ENCODE measurements around the gene TMEM178B. TPM values are rescaled to one million over a fixed set of nuclear protein-coding genes. Genes with fewer than 3 reads are reported as not detected.

Gene TMEM178B
- total RNA-seq, 1 experiment from 2014 or later: 0.11 TPM

GRCh38 chr7:141370650-141371049, 296.8 kb downstream of the TMEM178B start:
- Histone ChIP-seq H3K4me3 (ENCODE audit: low read depth, low read length) (no peak overlapping the region), H3K36me3 (ENCODE audit: control insufficient read depth, insufficient read depth, low read length) (no peaks in the 10 kb centered on the region), H3K9me3 (no peaks in the 10 kb centered on the region), H3K27me3 (replicated peaks; ENCODE audit: control insufficient read depth, insufficient read depth, low read length) (no peaks in the 10 kb centered on the region), H3K4me1 (peaks cover 16% of the 10 kb centered on the region)
- no peak overlapping the region for H3K27ac Mint-ChIP-seq (ENCODE audit: unreplicated experiment)
- no peak for DNase-seq
- TF ChIP-seq, protein P1, sequence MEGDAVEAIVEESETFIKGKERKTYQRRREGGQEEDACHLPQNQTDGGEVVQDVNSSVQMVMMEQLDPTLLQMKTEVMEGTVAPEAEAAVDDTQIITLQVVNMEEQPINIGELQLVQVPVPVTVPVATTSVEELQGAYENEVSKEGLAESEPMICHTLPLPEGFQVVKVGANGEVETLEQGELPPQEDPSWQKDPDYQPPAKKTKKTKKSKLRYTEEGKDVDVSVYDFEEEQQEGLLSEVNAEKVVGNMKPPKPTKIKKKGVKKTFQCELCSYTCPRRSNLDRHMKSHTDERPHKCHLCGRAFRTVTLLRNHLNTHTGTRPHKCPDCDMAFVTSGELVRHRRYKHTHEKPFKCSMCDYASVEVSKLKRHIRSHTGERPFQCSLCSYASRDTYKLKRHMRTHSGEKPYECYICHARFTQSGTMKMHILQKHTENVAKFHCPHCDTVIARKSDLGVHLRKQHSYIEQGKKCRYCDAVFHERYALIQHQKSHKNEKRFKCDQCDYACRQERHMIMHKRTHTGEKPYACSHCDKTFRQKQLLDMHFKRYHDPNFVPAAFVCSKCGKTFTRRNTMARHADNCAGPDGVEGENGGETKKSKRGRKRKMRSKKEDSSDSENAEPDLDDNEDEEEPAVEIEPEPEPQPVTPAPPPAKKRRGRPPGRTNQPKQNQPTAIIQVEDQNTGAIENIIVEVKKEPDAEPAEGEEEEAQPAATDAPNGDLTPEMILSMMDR (IDR thresholded peaks at IDR 0.05; ENCODE audit: insufficient read depth in 1 of 2, low read depth in 1 of 2, low read length in 1 of 2, severe bottlenecking in 1 of 2, unreplicated experiment in 1 of 2): no peak
- H3K4me1 Mint-ChIP-seq (ENCODE audit: low read depth, unreplicated experiment): peaks cover 12% of the 10 kb centered on the region
- no peak overlapping the region for H3K4me3 Mint-ChIP-seq (ENCODE audit: unreplicated experiment)
- no peaks in the 10 kb centered on the region for H3K27me3 Mint-ChIP-seq (ENCODE audit: insufficient read depth, unreplicated experiment)
- no TSS peak for BruUV-seq (replicated peaks)
- POLR2A ChIA-PET: no interaction called here
- H3K9me3 Mint-ChIP-seq (ENCODE audit: unreplicated experiment): no peaks in the 10 kb centered on the region
- CTCF ChIA-PET: no interaction called here
- H3K36me3 Mint-ChIP-seq (ENCODE audit: insufficient read depth, unreplicated experiment): no peaks in the 10 kb centered on the region
- intact Hi-C loops (cut with micrococcal nuclease; ENCODE audit: unreplicated experiment): no loop called here

- Histone ChIP-seq H3K4me1 (no peaks in the 10 kb centered on the region), H3K27me3 (replicated peaks; ENCODE audit: control insufficient read depth, insufficient read depth, low read length) (no peaks in the 10 kb centered on the region), H3K9me3 (no peaks in the 10 kb centered on the region), H3K36me3 (ENCODE audit: control insufficient read depth, insufficient read depth, low read length) (no peaks in the 10 kb centered on the region), H3K4me3 (ENCODE audit: low read depth, low read length) (no peak overlapping the region)
- H3K27me3 Mint-ChIP-seq (ENCODE audit: insufficient read depth, unreplicated experiment): no peaks in the 10 kb centered on the region
- H3K4me3 Mint-ChIP-seq (ENCODE audit: unreplicated experiment): no peak overlapping the region
- H3K27ac Mint-ChIP-seq (ENCODE audit: unreplicated experiment): no peak overlapping the region
- POLR2A ChIA-PET: no interaction called here
- TF ChIP-seq, protein P1 (IDR thresholded peaks at IDR 0.05; ENCODE audit: insufficient read depth in 1 of 2, low read depth in 1 of 2, low read length in 1 of 2, severe bottlenecking in 1 of 2, unreplicated experiment in 1 of 2): no peak
- CTCF ChIA-PET: no interaction called here
- BruUV-seq (replicated peaks): no TSS peak
- intact Hi-C loops (cut with micrococcal nuclease; ENCODE audit: unreplicated experiment): no loop called here
- H3K9me3 Mint-ChIP-seq (ENCODE audit: unreplicated experiment): no peaks in the 10 kb centered on the region
- no peaks in the 10 kb centered on the region for H3K36me3 Mint-ChIP-seq (ENCODE audit: insufficient read depth, unreplicated experiment)
- DNase-seq: no peak
- H3K4me1 Mint-ChIP-seq (ENCODE audit: low read depth, unreplicated experiment): no peaks in the 10 kb centered on the region
Observed at GRCh38 chr7:141374425-141374824, 300.6 kb downstream of the TMEM178B start.

GRCh38 chr7:141375442-141375841, 301.6 kb downstream of the TMEM178B start:
- no peaks in the 10 kb centered on the region for H3K27me3 ChIP-seq (replicated peaks; ENCODE audit: control insufficient read depth, insufficient read depth, low read length)
- no TSS peak for BruUV-seq (replicated peaks)
- TF ChIP-seq, protein P1 (IDR thresholded peaks at IDR 0.05; ENCODE audit: insufficient read depth in 1 of 2, low read depth in 1 of 2, low read length in 1 of 2, severe bottlenecking in 1 of 2, unreplicated experiment in 1 of 2): no peak
- Mint-ChIP-seq H3K9me3 (ENCODE audit: unreplicated experiment) (no peaks in the 10 kb centered on the region), H3K27me3 (ENCODE audit: insufficient read depth, unreplicated experiment) (peaks cover 4% of the 10 kb centered on the region), H3K4me1 (ENCODE audit: low read depth, unreplicated experiment) (no peaks in the 10 kb centered on the region), H3K27ac (ENCODE audit: unreplicated experiment) (no peak overlapping the region), H3K36me3 (ENCODE audit: insufficient read depth, unreplicated experiment) (no peaks in the 10 kb centered on the region), H3K4me3 (ENCODE audit: unreplicated experiment) (no peak overlapping the region)
- H3K4me3 ChIP-seq (ENCODE audit: low read depth, low read length): no peak overlapping the region
- H3K4me1 ChIP-seq: no peaks in the 10 kb centered on the region
- H3K36me3 ChIP-seq (ENCODE audit: control insufficient read depth, insufficient read depth, low read length): no peaks in the 10 kb centered on the region
- CTCF ChIA-PET: no interaction called here
- intact Hi-C loops (cut with micrococcal nuclease; ENCODE audit: unreplicated experiment): no loop called here
- H3K9me3 ChIP-seq: no peaks in the 10 kb centered on the region
- no peak for DNase-seq
- POLR2A ChIA-PET: no interaction called here

Data from Caco-2 (cell line).